Activated T-cell treated with anti-CD3 and anti-CD28 coated beads, Interleukin-2, amount 50 U/mL, for 1 hour (primary cell): ENCODE results near the gene FKBP9.
"Not testable (repeated sequence)": the region's sequence is repeated elsewhere in the genome, so short reads cannot be mapped to it uniquely, and the experiment has no call there.

Experiments used
- DNase-seq: peaks from one replicate; pipeline ENCODE4 v3.0.0-alpha.2; 2020

FKBP9 gene

DNA sequence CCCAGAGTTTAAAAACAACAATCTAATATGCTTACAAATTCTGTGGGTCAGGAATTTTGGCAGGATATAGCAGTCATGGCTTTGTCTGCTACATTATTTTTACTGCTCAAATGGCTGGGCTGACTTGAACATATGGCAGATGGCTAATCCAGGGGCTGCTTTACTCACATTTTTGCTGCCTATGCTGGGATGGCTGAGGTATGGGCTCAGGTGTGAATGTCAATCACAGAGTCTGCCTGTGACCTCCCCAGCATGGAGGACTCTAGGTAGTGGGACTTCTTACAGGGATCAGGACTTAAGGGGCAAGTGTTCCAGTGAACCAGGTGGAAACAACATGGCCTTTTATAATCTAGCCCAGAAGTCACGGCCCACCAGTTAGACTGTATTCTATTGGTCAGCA is 4.4 kb upstream of the FKBP9 start:
- DNase-seq, result no peak

- DNase-seq, result no peak
Measured at GRCh38 chr7:32958046-32959025, 1.1 kb downstream of the FKBP9 start.

DNA sequence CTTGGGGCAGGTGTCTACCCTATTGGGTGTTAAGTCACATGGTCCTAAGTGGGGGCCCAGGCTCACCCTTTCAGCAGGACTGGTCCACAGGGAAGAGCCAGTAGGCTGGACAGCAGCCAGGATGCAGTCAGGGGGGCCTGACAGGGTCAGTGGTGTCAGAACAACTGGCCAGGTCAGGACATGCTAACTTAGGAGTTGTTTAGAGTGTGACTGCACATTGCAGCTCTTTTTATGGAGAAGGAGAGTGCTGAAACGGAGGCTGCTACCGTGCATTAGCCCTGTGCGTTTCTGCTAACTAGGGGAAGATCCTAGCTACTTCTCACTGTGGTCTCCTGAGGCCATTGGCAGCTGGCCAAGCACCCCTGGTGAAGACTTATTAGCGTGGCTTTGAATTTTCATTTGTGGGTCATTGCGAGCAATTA is 6.7 kb downstream of the FKBP9 start:
- DNase-seq, result not testable (repeated sequence)

GRCh38 chr7:32964461-32965159 is 7.4 kb downstream of the FKBP9 start:
- peak; percentile 33 for DNase-seq

DNA sequence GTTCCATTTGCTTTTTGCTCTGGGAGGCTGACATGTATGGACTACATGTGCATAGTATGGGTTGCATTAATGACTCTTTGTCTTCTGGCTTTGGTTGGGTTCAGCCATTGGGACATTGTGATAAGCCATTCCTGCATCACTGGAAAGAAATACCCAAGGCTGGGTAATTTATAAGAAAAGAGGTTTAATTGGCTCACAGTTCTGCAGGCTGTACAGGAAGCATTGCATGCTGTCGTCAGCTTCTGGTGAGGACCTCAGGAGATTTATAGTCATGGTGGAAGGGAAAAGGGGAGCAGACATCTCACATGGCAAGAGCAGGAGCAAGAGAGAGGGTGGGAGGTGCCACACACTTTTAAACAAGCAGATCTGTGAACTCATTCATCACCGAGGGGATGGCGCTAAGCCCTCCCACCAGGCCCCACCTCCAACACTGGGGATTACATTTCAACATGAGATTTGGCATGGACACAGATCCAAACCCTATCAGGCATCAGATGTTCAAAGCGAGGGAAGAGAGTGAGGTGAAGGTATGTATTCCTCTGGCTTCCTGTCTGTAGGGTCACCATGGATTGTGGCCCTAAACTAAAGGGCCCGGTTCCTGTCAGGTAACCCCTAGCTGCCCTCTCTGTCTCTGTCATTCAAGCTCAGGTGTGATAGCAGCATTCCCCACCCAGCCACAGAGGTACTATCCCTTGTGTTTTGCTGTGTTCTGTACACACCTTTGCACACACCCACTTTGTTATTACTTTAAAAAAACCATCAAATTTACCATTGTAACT is 9.4 kb downstream of the FKBP9 start:
- not testable (repeated sequence) for DNase-seq

- DNase-seq, result not testable (repeated sequence)
Measured at GRCh38 chr7:32967268-32967582, 10.0 kb downstream of the FKBP9 start.

GRCh38 chr7:32971967-32972366 is 14.7 kb downstream of the FKBP9 start:
- DNase-seq, result not testable (repeated sequence)

DNA sequence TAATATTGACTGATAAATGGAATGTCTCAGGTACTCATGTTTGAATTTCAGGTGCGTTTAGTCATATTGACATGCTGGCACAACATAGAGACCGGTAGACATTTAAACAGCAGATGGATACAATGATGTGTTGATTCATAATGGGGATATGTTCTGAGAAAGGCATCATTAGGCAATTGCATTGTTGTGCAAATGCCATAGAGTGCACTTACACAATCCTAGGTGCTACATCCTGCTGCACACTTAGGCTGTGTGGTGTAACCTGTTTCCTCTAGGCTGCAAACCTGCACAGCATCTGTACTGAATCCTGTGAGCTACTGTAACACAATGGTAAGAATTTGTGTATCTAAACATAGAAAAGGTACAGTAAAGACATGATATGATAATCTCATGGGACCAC is 19.9 kb downstream of the FKBP9 start:
- DNase-seq, result not testable (repeated sequence)

GRCh38 chr7:32979246-32979645 is 22.0 kb downstream of the FKBP9 start:
- DNase-seq, result not testable (repeated sequence)

DNA sequence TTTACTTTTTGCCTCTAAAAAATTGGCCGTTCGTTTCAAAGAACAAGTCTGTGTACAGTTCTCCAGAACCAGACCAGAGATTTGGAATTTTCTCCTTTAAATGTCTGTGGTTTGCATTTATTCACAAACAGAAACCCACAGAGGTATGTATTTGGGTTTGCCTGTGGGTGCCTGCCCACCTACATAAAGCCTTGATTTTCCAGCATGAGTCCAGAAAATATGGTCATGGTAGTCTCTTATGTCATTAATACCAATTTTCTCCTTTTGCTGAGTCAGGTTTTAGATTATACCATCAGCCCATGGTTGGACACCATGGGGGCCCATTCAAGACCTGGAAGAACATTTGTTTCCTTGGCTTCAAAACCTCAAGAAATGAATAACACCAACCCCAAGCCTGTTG is 22.7 kb downstream of the FKBP9 start:
- not testable (repeated sequence) for DNase-seq

GRCh38 chr7:32988148-32988547 is 30.9 kb downstream of the FKBP9 start:
- DNase-seq, result not testable (repeated sequence)

DNA sequence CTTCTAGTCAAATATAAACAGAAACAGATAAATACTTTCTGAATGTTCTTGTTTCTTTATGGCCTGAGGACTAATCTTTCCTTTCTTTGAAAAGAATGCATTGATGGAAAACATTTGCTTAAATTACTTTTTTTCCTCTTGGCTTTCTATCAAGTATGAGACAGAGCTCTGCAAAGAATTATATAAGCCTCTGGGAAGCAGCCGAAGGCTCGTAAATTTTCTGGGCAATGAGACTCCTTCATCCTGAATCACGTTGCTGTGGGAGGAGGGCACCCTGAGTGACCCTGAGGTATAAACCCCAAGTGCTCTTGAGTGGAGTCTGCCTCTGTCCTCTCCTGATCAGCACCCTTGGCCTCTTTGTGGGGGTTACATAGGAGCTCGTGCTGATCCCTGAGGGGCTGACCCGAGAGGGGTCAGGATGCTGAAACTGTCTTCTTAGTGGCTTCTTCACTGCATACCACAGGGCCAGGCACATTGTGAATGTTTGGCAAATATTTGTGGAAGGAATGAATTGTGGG is 33.9 kb downstream of the FKBP9 start:
- DNase-seq, result not testable (repeated sequence)

DNA sequence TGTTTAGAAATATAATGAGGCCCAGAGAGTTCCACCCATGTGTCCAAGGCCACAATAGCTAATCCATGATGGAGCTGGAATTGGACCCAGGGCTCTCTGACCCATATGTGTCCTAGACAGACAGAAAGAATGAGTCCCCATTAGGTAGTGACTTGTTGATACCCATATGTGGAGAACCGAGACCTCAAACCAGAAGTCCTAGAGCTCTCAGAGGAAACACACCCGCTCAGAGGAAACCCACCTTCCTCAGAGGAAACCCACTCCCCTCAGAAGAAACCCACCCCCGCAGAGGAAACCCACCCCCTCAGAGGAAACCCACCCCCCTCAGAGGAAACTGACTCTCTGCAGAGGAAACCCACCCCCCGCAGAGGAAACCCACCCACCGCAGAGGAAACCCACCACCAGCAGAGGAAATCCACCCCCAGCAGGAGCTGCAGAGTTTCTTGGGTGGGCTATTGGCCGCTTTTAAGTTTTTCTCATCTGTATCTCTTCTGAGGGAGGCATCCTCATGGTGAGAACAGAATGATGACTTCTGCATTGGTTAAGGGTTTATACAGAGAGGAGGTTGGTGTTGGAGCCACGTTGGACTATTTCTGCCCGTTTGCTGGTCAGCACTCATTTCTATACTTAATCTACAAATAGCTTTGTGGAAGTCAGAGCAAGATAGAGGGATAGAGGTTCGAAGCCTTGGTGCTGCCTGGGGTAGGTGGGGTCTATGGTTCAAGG is 34.9 kb downstream of the FKBP9 start:
- not testable (repeated sequence) for DNase-seq

GRCh38 chr7:32992750-32993149 is 35.5 kb downstream of the FKBP9 start:
- DNase-seq, result not testable (repeated sequence)

DNA sequence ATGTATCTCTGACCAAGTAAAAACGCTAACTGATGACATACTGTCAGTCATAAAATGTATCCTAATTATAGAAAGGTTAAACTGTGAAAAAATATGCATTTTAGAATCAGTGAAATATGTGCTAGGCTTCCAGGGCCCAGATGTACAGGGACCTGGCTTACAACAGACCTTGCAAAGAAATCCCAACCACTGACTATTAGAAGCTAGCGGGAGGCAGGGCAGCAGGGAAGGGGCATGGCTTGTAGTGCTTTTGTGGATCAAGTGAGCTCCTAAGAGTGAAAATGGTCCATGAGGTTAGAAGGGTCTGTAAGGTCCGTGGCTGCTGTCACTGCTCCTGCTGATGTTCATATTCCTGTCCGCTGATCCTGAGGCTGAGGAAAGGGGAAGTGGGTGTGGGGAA is 40.7 kb downstream of the FKBP9 start:
- not testable (repeated sequence) for DNase-seq

GRCh38 chr7:32998361-32999171 is 41.3 kb downstream of the FKBP9 start:
- DNase-seq, result not testable (repeated sequence)

- DNase-seq, result not testable (repeated sequence)
Measured at GRCh38 chr7:32999380-32999779, 42.1 kb downstream of the FKBP9 start.

GRCh38 chr7:33003111-33003510 is 45.9 kb downstream of the FKBP9 start:
- DNase-seq, result not testable (repeated sequence)

DNA sequence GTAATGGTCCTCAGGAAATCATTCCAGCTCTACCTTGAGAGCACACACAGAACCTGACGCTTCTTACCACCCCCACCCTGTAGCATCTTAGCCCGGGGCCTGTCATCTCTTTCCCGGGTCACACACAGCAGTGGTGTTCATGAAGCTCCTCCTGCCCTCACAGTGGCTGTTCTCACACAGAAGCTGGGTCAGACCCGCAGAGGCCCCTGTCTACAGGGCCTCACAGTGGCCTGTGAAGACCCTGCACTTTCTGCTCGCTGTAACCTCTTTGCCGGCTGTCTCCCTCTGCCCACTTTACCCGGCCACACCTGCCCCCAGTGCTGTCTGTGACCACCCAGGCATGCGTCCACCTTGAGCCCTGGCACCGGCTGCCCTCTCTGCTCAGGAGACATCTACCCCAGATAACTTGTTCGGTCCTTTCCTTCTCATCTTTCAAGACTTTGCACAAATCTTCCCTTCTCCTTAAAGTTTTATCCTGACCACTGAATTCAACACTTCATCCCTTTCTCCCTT is 46.9 kb downstream of the FKBP9 start:
- DNase-seq, result not testable (repeated sequence)

DNA sequence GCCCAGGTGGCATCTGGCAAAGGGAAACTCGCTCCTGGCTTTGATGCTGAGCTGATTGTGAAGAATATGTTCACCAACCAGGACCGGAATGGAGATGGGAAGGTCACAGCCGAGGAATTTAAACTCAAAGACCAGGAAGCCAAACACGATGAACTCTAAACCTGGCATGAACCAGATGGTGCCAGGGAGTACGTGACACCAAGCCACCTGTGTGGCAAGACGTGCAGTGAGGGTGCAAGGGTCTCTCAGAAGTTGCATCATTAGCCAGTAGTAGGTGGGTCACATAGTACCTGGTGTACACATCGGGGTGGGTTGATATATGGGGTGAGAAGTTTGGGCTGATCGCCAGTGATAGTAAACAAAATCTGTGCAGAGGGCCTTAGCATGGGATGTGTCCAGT is 48.0 kb downstream of the FKBP9 start:
- not testable (repeated sequence) for DNase-seq

DNA sequence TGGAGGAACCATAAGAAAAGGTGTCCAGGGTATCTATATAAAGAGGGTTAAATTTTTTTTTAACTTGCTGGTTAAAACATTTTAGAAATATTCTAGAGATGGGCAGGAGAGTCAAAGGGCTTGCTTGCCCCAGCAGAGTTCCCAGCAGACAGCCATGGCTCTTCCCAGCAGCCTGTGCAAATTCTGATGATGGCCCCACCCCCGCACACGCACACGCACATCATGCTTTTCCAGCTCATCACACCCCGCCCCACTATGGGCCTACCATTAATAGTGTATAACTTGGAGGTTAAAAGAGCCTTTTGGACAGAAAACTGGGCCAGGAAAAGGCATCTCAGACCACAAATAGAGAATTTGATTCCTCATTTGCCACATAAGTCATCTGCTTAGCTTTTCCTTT is 48.5 kb downstream of the FKBP9 start:
- DNase-seq, result not testable (repeated sequence)
